Measurements from ENCODE around the gene ZSWIM7. TPM values are rescaled to one million over a fixed set of nuclear protein-coding genes. Genes with fewer than 3 reads are reported as not detected.

ZSWIM7 gene
- total RNA-seq, 2 experiments from 2014 or later, result 10.2 to 13.3 TPM

- ChIA-PET CTCF (no interaction called here), POLR2A (no interaction called here)
Observed at GRCh38 chr17:15966183-15966878, 33.2 kb downstream of the ZSWIM7 start.

DNA sequence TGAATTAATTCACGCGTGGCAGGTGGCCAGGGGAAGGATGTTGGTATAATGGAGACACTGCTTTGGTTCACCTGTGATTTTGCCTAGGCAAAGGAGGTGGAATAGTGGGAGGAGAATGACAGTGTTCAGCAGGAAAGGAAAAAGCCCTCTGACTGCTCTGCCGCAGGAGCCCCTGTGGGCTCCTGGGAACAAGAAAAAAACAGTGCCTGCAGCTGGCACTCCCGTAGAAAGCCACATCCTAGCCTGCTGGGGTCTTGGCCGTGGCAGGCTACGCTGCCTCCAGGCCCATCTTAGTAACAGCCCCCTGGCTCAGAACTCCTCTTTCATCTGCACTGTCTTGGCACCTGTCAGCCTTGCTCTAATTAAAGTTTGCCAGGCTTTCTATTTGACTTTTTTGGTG lies 34.0 kb downstream of the ZSWIM7 start:
- ChIA-PET POLR2A (no interaction called here), CTCF (no interaction called here)

- ChIA-PET CTCF (no interaction called here), POLR2A (no interaction called here)
Observed at GRCh38 chr17:15963670-15964110, 35.8 kb downstream of the ZSWIM7 start.

DNA sequence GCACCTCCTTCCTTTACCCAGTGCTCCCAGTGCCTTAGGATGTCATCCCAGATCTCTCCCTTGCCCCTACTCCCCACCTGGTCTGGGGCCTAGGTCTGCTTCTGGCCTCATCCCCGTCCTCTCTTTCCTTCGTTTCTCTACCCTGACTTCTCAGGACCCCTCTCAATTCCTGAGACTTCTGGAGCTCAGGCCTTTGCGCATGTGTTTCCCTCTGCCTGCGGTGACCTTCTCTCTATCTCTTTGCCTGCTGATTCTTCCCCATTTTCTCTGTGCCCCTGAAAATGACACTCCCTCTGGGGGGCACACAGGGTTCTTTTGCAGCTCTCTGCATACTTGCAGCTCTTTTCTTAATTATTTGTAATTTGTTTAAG lies 41.0 kb downstream of the ZSWIM7 start:
- CTCF ChIA-PET, result interaction anchor here (1.6 kb wide), 1 partner anchor 13 kb away, joined by 5 read pairs; the partner anchor contains the start of gene ADORA2B

GRCh38 chr17:15957608-15958307 lies 41.7 kb downstream of the ZSWIM7 start:
- POLR2A ChIA-PET, result no interaction called here
- CTCF ChIA-PET, result interaction anchor here (1.6 kb wide), 1 partner anchor 12 kb away, joined by 5 read pairs; the partner anchor contains the start of gene ADORA2B

More for the DNA sequence above, 41.0 kb downstream of the ZSWIM7 start:
- POLR2A ChIA-PET, result interaction anchor here (1.0 kb wide), 1 partner anchor 14 kb away, joined by 3 read pairs; no protein-coding TSS in a partner anchor

- ChIA-PET POLR2A (no interaction called here), CTCF (no interaction called here)
Observed at GRCh38 chr17:15957206-15957605, 42.3 kb downstream of the ZSWIM7 start.

DNA sequence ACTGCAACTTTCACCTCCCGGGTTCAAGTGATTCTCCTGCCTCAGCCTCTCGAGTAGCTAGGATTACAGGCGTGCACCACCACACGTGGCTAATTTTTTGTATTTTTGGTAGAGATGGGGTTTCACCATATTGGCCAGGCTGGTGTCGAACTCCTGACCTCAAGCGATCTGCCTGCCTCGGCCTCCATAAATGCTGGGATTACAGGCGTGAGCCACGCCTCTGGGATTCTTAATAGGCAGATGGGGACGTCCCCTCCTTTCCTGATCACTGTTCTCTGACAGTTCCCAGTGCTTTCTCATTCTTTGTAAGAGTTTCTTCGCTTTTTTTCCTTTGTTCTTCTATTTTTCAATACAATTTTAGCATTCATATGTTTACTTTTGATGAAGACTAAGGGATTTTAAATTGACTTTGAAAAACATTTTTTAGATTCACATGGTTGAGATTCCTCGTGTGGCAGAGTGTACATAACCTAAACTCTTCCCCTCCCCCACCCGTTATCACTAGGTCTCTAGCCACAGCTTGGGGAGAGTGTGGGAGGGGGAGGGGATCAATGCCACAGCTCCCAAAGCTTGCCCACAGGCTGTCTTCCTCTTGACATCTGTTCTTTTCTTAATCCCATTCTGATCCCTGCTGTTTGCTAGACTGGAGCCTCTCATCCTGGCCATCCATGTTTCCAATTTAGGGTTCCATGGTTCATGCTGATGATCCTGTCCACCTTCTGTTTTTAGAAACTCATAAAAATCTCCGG lies 43.5 kb downstream of the ZSWIM7 start:
- ChIA-PET CTCF (no interaction called here), POLR2A (no interaction called here)

DNA sequence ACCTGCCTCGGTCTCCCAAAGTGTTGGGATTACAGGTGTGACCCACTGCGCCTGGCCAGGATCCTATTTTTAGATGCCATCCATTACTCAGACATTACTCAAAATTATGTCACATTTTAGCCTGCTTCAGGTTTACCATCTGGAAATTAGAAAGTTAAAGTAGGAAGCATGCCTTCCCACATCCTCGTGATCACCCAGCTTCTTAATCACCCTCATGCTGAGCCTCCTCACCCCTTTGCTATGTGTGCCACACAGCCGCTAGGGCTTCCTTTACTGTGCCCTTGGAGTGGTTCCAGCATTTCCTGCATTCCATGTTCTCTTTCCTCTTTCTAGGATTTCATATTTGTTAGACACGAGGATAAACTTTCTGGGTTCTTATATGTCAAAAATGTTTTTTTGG lies 45.3 kb downstream of the ZSWIM7 start:
- ChIA-PET POLR2A (no interaction called here), CTCF (no interaction called here)

DNA sequence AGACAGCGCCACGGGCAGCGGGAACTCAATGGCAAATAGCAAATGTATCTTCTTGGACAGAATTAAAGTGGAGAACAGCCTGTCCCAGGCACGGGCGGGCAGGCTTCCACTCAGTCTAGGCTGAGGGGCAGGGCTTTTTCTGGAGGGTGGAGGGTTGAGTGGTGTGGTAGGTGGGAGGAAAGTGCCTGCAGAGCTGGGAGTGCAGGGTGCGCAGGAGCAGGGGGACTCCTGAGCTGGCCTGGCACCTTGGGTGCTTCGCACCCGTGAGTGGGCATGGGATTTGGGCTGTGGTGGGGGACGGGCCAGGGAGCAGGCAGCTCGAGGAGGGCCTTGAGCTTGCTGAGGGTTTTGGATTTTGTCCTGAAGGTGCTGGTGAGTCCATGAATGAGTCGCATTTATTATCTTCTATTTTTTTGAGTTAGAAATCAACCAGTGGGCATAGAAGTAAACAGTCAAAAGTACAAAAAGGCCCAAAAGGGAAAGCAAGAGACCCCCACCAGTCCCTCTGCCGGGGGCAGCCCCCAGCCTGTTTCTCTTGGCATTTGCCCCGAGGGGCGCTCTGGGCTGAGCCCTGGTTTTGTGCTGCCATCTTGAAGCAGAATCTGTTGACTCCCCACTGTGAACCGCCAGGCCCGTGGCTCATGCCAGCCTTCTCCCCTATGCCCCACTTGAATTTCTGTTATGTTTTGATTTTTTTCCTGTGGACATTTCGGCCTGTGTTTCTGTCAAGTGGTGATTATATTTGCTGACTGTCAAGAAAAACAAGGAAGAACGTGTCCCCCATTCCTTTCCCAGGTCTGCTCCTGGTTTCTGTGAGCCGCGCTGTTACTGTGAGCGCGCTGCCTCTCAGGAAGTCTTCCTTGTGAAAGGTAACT lies 46.4 kb downstream of the ZSWIM7 start:
- POLR2A ChIA-PET, result no interaction called here
- CTCF ChIA-PET, result no interaction called here

DNA sequence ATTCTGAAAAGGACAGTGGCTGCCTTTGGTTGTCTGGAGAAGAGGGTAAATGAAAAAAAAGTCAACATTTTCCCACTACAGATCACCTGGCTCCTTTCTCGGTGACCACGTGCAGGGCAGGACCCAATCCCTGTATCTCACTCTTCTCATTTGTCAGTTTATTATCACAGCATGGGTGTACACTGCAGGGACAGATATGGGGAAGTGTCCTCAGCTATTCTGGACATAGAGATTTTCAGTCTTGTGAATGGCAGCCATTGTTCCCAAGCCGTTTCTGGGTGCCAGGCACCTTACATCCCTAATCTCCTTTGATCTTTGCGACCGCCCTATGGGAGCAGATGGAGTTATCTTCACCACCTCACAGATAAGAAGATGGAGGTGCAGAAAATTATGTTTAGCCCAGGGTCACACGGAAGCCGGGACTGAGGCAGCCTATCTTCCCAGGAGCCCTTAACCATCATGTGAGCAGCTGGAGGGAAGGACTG lies 47.4 kb downstream of the ZSWIM7 start:
- CTCF ChIA-PET, result no interaction called here

DNA sequence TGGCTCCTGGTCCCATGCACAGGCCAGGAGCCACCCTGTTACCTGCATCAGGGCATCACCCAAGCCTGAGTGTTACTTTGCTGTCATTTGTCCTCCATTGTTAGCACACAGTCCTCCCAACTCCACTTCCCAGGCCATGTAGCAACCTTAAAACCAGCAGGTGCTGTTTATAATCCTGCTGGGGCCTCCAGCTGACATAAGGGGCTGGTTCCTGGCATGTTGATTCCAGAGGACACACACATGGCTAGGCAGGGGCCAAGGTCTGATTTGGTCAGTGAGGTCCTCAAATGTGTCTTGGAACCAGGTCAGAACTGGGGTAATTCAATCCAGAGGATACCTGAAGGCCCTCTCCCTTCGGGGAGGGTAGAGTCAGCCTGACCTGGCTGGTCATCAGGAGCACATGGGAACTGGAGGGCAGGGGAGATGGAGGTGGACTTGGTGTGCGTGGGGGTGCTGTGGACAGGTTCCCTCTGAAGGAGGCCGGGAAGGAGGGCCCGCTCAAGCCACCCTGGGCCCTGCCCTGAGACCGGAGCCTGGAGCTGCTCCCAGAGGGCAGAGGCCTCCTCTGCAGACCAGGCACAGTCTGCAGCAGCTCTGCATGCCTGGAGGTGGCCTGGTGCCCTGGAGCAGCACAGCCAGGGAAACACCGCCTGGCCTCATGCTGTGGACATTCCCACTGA lies 48.0 kb downstream of the ZSWIM7 start:
- POLR2A ChIA-PET, result no interaction called here
- CTCF ChIA-PET, result no interaction called here

More for the DNA sequence above, 47.4 kb downstream of the ZSWIM7 start:
- POLR2A ChIA-PET, result no interaction called here

GRCh38 chr17:15947976-15948752 lies 51.3 kb downstream of the ZSWIM7 start:
- ChIA-PET CTCF (interaction anchor here (0.9 to 1.1 kb wide), 2 partner anchors 51 to 118 kb away, joined by 3 to 5 read pairs; partner anchors contain the start of genes TTC19 and ZSWIM7), POLR2A (no interaction called here)

GRCh38 chr17:15947271-15947670 lies 52.2 kb downstream of the ZSWIM7 start:
- ChIA-PET POLR2A (no interaction called here), CTCF (interaction anchor here (0.9 to 1.1 kb wide), 2 partner anchors 51 to 117 kb away, joined by 3 to 5 read pairs; partner anchors contain the start of genes TTC19 and ZSWIM7)

DNA sequence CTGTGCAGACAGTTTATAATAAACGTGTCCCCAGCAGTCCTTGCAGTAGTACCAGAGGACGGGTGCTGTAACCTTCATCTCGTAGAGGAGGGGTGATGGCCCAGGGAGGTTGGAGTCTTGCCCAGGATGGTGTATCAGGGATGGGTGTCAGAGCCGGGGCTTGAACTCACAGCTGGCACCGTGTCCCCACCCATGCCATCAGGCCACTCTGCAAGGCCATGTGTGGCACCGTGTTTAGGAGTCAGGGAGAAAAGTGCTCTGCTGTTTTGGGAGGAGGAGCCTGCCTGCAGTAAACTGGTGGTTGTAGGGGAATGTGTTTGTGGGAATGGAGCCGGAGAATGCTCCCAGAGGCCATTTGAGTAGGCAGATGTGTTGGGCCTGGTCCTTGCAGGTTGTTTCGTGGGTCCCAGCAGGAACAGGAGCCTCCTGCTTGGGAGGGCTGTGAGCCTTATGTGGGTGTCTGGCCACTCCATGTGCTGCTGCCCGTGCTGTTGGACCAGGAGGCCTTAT lies 52.8 kb downstream of the ZSWIM7 start:
- ChIA-PET CTCF (interaction anchor here (0.9 to 2.2 kb wide), 2 partner anchors 52 to 117 kb away, joined by 3 to 12 read pairs; partner anchors contain the start of genes TTC19 and ZSWIM7), POLR2A (no interaction called here)

DNA sequence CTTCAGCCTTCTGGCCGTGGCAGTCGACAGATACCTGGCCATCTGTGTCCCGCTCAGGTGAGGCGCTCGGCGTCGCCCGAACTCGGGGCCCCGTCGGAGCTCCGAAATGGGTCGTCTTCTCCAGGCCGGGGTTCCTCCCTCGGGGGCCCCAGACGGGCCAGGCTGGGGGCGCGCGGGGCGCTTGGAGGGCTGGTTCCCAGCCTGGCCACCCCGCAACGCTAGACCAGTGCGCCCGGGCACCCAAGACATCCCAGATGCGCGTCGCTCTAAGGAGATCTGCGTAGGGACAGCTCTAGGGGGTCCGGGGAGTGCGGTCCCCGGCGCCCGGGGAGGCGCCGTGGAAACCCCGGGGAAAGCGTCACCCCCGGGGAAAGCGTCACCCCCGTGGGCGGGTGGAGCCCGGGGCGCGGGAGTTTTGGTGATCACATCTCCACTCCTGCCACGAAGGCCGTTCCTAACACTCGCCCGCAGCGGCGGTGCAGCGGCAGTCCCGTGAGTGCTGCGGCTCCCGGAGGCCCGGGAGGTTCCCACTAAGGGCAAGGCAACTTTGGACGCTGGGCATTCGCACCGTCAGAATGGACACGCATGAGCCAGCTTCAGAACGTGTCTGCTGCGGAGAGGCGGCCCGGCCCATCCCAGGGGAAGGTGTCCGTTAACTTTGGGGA lies 53.8 kb downstream of the ZSWIM7 start:
- CTCF ChIA-PET, result interaction anchor here (0.6 to 2.2 kb wide), 5 partner anchors 13 to 116 kb away, joined by 3 to 12 read pairs (median 5); partner anchors contain the start of genes TTC19 and ZSWIM7

DNA sequence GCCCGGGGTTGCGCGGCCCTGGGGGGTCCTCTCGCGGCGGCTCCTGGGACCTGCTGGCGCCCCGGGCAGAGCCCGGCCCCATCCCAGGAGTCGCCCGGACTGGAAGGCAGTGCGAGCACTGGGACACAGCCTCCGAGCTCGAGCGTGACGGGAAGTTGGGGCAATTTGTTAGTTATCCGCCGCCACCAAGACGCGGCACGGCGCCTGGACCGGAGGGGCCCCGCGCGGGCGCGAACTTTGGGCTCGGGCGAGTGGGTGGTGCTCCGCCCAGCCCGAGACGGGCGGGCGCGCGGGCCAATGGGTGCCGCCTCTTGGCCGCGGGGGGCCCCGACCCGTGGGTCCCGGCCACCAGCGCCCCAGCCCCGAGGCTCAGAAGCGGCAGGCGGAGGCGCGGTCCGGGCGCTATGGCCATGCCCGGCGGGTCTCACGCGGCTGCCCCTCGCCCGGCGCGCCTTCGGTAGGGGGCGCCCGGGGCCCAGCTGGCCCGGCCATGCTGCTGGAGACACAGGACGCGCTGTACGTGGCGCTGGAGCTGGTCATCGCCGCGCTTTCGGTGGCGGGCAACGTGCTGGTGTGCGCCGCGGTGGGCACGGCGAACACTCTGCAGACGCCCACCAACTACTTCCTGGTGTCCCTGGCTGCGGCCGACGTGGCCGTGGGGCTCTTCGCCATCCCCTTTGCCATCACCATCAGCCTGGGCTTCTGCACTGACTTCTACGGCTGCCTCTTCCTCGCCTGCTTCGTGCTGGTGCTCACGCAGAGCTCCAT lies 54.6 kb downstream of the ZSWIM7 start, which contains the start of gene ADORA2B:
TSS of gene ADORA2B (plus strand) at position 372 of the 768 bp plus-strand sequence. CDS start at position 491, 119 bp downstream.
- ChIA-PET POLR2A (interaction anchor here (0.8 kb wide), 1 partner anchor 14 kb away, joined by 3 read pairs; no protein-coding TSS in a partner anchor), CTCF (interaction anchor here (0.6 to 2.2 kb wide), 5 partner anchors 14 to 115 kb away, joined by 3 to 12 read pairs (median 5); partner anchors contain the start of genes TTC19 and ZSWIM7)

More for the DNA sequence above, 53.8 kb downstream of the ZSWIM7 start:
- POLR2A ChIA-PET, result no interaction called here

Data from activated CD8-positive, alpha-beta memory T cell treated with anti-CD3 and anti-CD28 coated beads for 36 hours (primary cell).